Fibroblast of lung (primary cell): Measurements from ENCODE around the gene NDST1.

Source experiments
- CTCF ChIP-seq, 2 donors: IDR thresholded peaks in 1 of 2; conservative IDR thresholded peaks in 1 of 2; 1 replicate in 1 of 2; 2 replicates in 1 of 2; pipeline ENCODE4 v1.5.1; 2011 to 2012; ENCODE audit warnings: low read length in 2 of 2, control low read depth in 1 of 2, inconsistent platforms in 1 of 2, low read depth in 1 of 2, mild to moderate bottlenecking in 1 of 2
- EZH2 ChIP-seq: IDR thresholded peaks from 2 replicates; pipeline ENCODE4 v1.5.1; 2012; ENCODE audit warnings: low read length, control low read depth, mild to moderate bottlenecking; ENCODE audit errors: missing control alignments

- TF ChIP-seq CTCF (conservative IDR thresholded peaks at IDR 0.05 in 1 of 2, IDR thresholded peaks at IDR 0.05 in 1 of 2; ENCODE audit: low read depth in 1 of 2, low read length in 2 of 2) (no peak), EZH2 (no peak)
These were observed 2.7 kb downstream of the NDST1 start for GRCh38 chr5:150510460-150511263.
